Neural crest cell (in vitro differentiated cells): Measurements from ENCODE around the gene NUP210. TPM values are rescaled to one million over a fixed set of nuclear protein-coding genes. Genes with fewer than 3 reads are reported as not detected.

Source experiments
- DNase-seq: peaks from one replicate; pipeline ENCODE4 v3.0.0; 2021; ENCODE audit warnings: low read depth, mixed read lengths, low spot score
- H3K27ac Mint-ChIP-seq: one replicate; pipeline ENCODE4 v1.8.0; 2021; ENCODE audit warnings: mild to moderate bottlenecking, mixed read lengths; ENCODE audit not compliant: unreplicated experiment
- H3K27me3 Mint-ChIP-seq: 2 replicates; pipeline ENCODE4 v1.8.0; 2021; ENCODE audit warnings: low read depth, mild to moderate bottlenecking, mixed read lengths
- H3K36me3 Mint-ChIP-seq: 2 replicates; pipeline ENCODE4 v1.8.0; 2021; ENCODE audit warnings: low read depth, mild to moderate bottlenecking, mixed read lengths
- H3K4me1 Mint-ChIP-seq: 2 replicates; pipeline ENCODE4 v1.8.0; 2021; ENCODE audit warnings: mixed read lengths
- H3K4me3 Mint-ChIP-seq: one replicate; pipeline ENCODE4 v1.8.0; 2021; ENCODE audit warnings: mild to moderate bottlenecking, mixed read lengths
- H3K9me3 Mint-ChIP-seq: 2 replicates; pipeline ENCODE4 v1.8.0; 2021; ENCODE audit warnings: mixed read lengths
- total RNA-seq: library from RNA; stranded (reverse); gene quantifications from 2 replicates; pipeline ENCODE4 v1.2.1, GENCODE V29; 2021
- TF ChIP-seq, protein P1 (sequence below): fragments of 200-600 bp; sonication (generic); conservative IDR thresholded peaks from 2 replicates; pipeline ENCODE4 v1.5.0; 2021; ENCODE audit warnings: antibody characterized with exemption, mild to moderate bottlenecking

The NUP210 gene
- total RNA-seq, 1 donor from 2014 or later = 59.4 TPM

DNA sequence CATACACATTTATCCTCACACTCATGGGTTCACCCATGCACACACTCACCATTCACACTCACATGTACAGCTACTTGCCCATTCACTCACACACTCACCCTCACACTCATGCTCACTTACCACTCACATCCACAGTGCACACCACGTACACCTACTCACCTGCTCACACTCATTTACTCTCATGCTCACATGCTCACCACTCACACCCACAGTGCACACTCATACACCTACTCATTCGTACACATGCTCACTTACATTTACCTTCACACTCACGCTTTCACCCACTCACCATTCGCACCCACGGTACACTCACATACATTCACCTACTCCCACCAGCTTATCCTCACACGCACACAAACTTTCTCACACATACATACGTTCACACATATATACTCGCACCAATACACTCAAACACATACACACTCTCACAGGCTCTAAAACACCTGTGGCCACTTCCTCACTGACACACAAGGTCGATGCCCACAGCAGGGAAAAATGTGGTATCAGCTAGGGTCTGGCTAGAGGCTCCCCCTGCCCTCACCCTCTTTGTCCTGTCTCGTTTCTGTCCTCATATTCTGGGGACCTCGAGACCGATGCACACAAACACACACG, 46.0 kb downstream of the NUP210 start:
- no peaks in the 10 kb centered on the region for H3K27me3 Mint-ChIP-seq
- DNase-seq = no peak
- H3K27ac Mint-ChIP-seq = no peak overlapping the region
- no peak overlapping the region for H3K4me3 Mint-ChIP-seq
- H3K4me1 Mint-ChIP-seq = peaks cover 4% of the 10 kb centered on the region
- H3K36me3 Mint-ChIP-seq = peaks cover 16% of the 10 kb centered on the region
- no peaks in the 10 kb centered on the region for H3K9me3 Mint-ChIP-seq
- TF ChIP-seq, protein P1, sequence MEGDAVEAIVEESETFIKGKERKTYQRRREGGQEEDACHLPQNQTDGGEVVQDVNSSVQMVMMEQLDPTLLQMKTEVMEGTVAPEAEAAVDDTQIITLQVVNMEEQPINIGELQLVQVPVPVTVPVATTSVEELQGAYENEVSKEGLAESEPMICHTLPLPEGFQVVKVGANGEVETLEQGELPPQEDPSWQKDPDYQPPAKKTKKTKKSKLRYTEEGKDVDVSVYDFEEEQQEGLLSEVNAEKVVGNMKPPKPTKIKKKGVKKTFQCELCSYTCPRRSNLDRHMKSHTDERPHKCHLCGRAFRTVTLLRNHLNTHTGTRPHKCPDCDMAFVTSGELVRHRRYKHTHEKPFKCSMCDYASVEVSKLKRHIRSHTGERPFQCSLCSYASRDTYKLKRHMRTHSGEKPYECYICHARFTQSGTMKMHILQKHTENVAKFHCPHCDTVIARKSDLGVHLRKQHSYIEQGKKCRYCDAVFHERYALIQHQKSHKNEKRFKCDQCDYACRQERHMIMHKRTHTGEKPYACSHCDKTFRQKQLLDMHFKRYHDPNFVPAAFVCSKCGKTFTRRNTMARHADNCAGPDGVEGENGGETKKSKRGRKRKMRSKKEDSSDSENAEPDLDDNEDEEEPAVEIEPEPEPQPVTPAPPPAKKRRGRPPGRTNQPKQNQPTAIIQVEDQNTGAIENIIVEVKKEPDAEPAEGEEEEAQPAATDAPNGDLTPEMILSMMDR = no peak

DNA sequence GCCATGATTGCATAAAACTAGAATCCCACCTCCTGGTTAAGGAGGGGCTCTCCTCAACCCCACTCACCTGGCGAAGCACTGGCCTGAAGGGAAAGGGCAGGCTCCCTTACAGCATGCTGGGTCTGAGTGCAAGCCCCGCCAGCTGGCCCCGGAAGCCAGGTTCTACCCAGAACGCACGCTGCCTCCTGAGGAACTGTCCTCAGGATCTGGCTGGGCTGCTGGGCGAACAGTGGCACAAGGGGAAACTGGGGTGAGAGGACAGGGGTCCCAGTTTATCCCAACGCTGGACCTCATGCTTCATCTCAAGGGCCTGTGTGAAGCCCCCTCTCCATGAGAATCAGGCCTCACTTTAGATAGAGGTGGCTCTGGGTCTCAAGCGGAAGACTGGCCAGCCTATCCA, 47.5 kb downstream of the NUP210 start:
- no peaks in the 10 kb centered on the region for H3K4me1 Mint-ChIP-seq
- no peak overlapping the region for H3K4me3 Mint-ChIP-seq
- no peaks in the 10 kb centered on the region for H3K27me3 Mint-ChIP-seq
- TF ChIP-seq, protein P1 = no peak
- H3K9me3 Mint-ChIP-seq = no peaks in the 10 kb centered on the region
- DNase-seq = no peak
- H3K27ac Mint-ChIP-seq = no peak overlapping the region
- peaks cover 18% of the 10 kb centered on the region for H3K36me3 Mint-ChIP-seq

GRCh38 chr3:13372126-13372525, 48.0 kb downstream of the NUP210 start:
- H3K9me3 Mint-ChIP-seq = no peaks in the 10 kb centered on the region
- TF ChIP-seq, protein P1 = no peak
- peaks cover 18% of the 10 kb centered on the region for H3K36me3 Mint-ChIP-seq
- H3K27ac Mint-ChIP-seq = no peak overlapping the region
- no peak for DNase-seq
- no peaks in the 10 kb centered on the region for H3K4me1 Mint-ChIP-seq
- H3K4me3 Mint-ChIP-seq = no peak overlapping the region
- no peaks in the 10 kb centered on the region for H3K27me3 Mint-ChIP-seq

- H3K27ac Mint-ChIP-seq = no peak overlapping the region
- peaks cover 18% of the 10 kb centered on the region for H3K36me3 Mint-ChIP-seq
- no peaks in the 10 kb centered on the region for H3K9me3 Mint-ChIP-seq
- no peaks in the 10 kb centered on the region for H3K27me3 Mint-ChIP-seq
- DNase-seq = no peak
- TF ChIP-seq, protein P1 = no peak
- no peaks in the 10 kb centered on the region for H3K4me1 Mint-ChIP-seq
- H3K4me3 Mint-ChIP-seq = no peak overlapping the region
Measured at GRCh38 chr3:13371100-13372075, 48.7 kb downstream of the NUP210 start.

DNA sequence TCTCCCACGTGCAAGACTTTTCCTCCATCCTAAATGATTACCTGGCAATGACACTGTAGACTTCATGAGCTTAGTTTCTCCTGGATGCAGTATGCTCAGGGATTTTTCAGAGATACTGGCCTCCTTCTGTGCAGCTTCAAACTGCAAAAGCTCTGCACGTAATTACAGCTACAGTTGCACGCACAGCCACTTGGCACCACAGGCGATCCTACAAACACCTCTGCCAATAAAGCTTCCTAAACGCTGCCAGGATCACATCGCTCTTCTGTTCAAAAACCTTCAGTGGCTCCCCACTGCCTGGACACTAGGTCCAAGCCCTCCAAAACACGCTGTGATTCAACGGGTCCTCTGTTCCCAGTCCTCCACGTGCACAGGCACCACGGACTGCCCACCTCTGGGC, 49.5 kb downstream of the NUP210 start:
- Mint-ChIP-seq H3K4me1 (no peaks in the 10 kb centered on the region), H3K27ac (no peak overlapping the region), H3K9me3 (no peaks in the 10 kb centered on the region), H3K27me3 (no peaks in the 10 kb centered on the region), H3K36me3 (peaks cover 18% of the 10 kb centered on the region), H3K4me3 (no peak overlapping the region)
- TF ChIP-seq, protein P1 = no peak
- no peak for DNase-seq
